IMR-90 (cell line): ENCODE measurements around the gene PRKAG2.

Experiments
- BHLHE40 ChIP-seq: fragments of 150-350 bp; IDR thresholded peaks from 2 replicates; pipeline ENCODE4 v1.6.1; 2016; ENCODE audit warnings: mild to moderate bottlenecking, low read depth, low read length
- MAFK ChIP-seq: IDR thresholded peaks from 2 replicates; pipeline ENCODE4 v1.6.1; 2012; ENCODE audit warnings: low read depth, low read length, improper control_type of control experiment
- MAZ ChIP-seq: IDR thresholded peaks from 2 replicates; pipeline ENCODE4 v1.6.1; 2012; ENCODE audit warnings: low read depth, mild to moderate bottlenecking, low read length, improper control_type of control experiment, moderate library complexity, borderline replicate concordance
- MXI1 ChIP-seq: IDR thresholded peaks from 2 replicates; pipeline ENCODE4 v1.6.1; 2012; ENCODE audit warnings: low read depth, mild to moderate bottlenecking, low read length, moderate library complexity, borderline replicate concordance
- NFE2L2 ChIP-seq: fragments of 150-350 bp; IDR thresholded peaks from 2 replicates; pipeline ENCODE4 v1.6.1; 2016; ENCODE audit warnings: low read depth, mild to moderate bottlenecking, low read length
- POLR2A ChIP-seq: IDR thresholded peaks from 2 replicates; pipeline ENCODE4 v1.6.1; 2012; ENCODE audit warnings: mild to moderate bottlenecking, low read depth, low read length
- RCOR1 ChIP-seq: IDR thresholded peaks from 2 replicates; pipeline ENCODE4 v1.6.1; 2012; ENCODE audit warnings: mild to moderate bottlenecking, low read length, improper control_type of control experiment; ENCODE audit not compliant: insufficient replicate concordance
- TF ChIP-seq, protein P1 (sequence below): conservative IDR thresholded peaks from 2 replicates; pipeline ENCODE4 v1.5.1; 2012; ENCODE audit warnings: mild to moderate bottlenecking, low read depth, low read length, improper control_type of control experiment
- TF ChIP-seq, protein P2 (sequence below): fragments of 150-350 bp; IDR thresholded peaks from 2 replicates; pipeline ENCODE4 v1.6.1; 2017; ENCODE audit warnings: mild to moderate bottlenecking, antibody characterized with exemption, low read length, low read depth
- TF ChIP-seq, protein P3 (sequence below): fragments of 150-350 bp; IDR thresholded peaks from 2 replicates; pipeline ENCODE4 v1.6.1; 2016; ENCODE audit warnings: low read depth, mild to moderate bottlenecking, low read length, moderate library complexity, borderline replicate concordance

DNA sequence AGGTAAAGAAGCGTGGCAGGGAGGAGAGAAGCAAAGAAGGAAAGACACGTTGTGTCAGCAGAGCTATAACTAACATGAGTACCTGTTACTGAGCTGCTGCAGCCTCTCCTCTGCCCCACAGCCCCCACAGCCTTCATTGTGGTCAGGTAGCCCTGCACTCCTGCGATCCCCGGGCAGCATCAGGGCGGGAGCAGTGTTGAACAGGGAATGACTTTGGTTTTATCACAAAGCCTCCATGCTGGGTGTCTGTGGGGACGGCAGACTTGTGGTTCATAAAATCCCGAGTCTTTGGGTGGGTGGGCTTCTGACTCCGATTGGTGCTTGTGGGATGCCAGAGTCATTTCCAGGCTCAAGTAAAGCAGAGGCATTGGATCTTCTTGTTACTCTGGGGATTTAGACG lies 14.8 kb upstream of the PRKAG2 start:
- TF ChIP-seq, protein P1, sequence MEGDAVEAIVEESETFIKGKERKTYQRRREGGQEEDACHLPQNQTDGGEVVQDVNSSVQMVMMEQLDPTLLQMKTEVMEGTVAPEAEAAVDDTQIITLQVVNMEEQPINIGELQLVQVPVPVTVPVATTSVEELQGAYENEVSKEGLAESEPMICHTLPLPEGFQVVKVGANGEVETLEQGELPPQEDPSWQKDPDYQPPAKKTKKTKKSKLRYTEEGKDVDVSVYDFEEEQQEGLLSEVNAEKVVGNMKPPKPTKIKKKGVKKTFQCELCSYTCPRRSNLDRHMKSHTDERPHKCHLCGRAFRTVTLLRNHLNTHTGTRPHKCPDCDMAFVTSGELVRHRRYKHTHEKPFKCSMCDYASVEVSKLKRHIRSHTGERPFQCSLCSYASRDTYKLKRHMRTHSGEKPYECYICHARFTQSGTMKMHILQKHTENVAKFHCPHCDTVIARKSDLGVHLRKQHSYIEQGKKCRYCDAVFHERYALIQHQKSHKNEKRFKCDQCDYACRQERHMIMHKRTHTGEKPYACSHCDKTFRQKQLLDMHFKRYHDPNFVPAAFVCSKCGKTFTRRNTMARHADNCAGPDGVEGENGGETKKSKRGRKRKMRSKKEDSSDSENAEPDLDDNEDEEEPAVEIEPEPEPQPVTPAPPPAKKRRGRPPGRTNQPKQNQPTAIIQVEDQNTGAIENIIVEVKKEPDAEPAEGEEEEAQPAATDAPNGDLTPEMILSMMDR, result no peak
- TF ChIP-seq POLR2A (no peak), NFE2L2 (no peak), RCOR1 (no peak), MAFK (no peak), MAZ (no peak), BHLHE40 (no peak), MXI1 (no peak)
- TF ChIP-seq, protein P2, sequence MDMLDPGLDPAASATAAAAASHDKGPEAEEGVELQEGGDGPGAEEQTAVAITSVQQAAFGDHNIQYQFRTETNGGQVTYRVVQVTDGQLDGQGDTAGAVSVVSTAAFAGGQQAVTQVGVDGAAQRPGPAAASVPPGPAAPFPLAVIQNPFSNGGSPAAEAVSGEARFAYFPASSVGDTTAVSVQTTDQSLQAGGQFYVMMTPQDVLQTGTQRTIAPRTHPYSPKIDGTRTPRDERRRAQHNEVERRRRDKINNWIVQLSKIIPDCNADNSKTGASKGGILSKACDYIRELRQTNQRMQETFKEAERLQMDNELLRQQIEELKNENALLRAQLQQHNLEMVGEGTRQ, result no peak
- TF ChIP-seq, protein P3, sequence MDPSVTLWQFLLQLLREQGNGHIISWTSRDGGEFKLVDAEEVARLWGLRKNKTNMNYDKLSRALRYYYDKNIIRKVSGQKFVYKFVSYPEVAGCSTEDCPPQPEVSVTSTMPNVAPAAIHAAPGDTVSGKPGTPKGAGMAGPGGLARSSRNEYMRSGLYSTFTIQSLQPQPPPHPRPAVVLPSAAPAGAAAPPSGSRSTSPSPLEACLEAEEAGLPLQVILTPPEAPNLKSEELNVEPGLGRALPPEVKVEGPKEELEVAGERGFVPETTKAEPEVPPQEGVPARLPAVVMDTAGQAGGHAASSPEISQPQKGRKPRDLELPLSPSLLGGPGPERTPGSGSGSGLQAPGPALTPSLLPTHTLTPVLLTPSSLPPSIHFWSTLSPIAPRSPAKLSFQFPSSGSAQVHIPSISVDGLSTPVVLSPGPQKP, result no peak
